ENCODE data around the gene ARHGAP25. TPM values are rescaled to one million over a fixed set of nuclear protein-coding genes. Genes with fewer than 3 reads are reported as not detected.

The ARHGAP25 gene
- total RNA-seq, 2 experiments from 2014 or later, result 18.6 to 43.8 TPM

- Histone ChIP-seq H3K9me3 (ENCODE audit: low read length) (no peaks in the 10 kb centered on the region), H4K20me1 (ENCODE audit: insufficient read depth, low read length) (no peaks in the 10 kb centered on the region), H3K4me1 (ENCODE audit: insufficient read depth, low read length, poor library complexity, severe bottlenecking) (no peaks in the 10 kb centered on the region), H3K9me2 (ENCODE audit: insufficient read depth, low read length) (no peaks in the 10 kb centered on the region), H3K79me2 (ENCODE audit: insufficient read depth, low read depth, low read length) (no peaks in the 10 kb centered on the region), H3K27ac (ENCODE audit: low read depth, low read length, poor library complexity, severe bottlenecking) (no peak overlapping the region), H3K4me3 (ENCODE audit: low read depth, low read length, poor library complexity, severe bottlenecking) (no peak overlapping the region), H2AFZ (ENCODE audit: low read length) (no peak overlapping the region), H3K36me3 (ENCODE audit: insufficient read depth, low read length) (peaks cover 81% of the 10 kb centered on the region), H3K4me2 (ENCODE audit: low read length) (no peak overlapping the region)
- BruUV-seq (replicated peaks), result no TSS peak
- ChIA-PET CTCF (ENCODE audit: unreplicated experiment) (no interaction called here), POLR2A (no interaction called here)
- TF ChIP-seq CTCF (conservative IDR thresholded peaks at IDR 0.05; ENCODE audit: low read length), result no peak
- TF ChIP-seq EZH2phosphoT487 (IDR thresholded peaks at IDR 0.05; ENCODE audit: borderline replicate concordance, low read depth, low read length), result no peak
- DNase-seq (ENCODE audit: low spot score), result no peak
- intact Hi-C loops (cut with micrococcal nuclease; ENCODE audit: unreplicated experiment), result no loop called here
Observed at GRCh38 chr2:68813596-68813995, 79.0 kb downstream of the ARHGAP25 start.

GRCh38 chr2:68817306-68817705, 82.7 kb downstream of the ARHGAP25 start:
- no peak for TF ChIP-seq CTCF (conservative IDR thresholded peaks at IDR 0.05; ENCODE audit: low read length)
- TF ChIP-seq EZH2phosphoT487 (IDR thresholded peaks at IDR 0.05; ENCODE audit: borderline replicate concordance, low read depth, low read length), result no peak
- H3K79me2 ChIP-seq (ENCODE audit: insufficient read depth, low read depth, low read length), result no peaks in the 10 kb centered on the region
- CTCF ChIA-PET (ENCODE audit: unreplicated experiment), result no interaction called here
- intact Hi-C loops (cut with micrococcal nuclease; ENCODE audit: unreplicated experiment), result no loop called here
- peaks cover 76% of the 10 kb centered on the region for H3K36me3 ChIP-seq (ENCODE audit: insufficient read depth, low read length)
- no TSS peak for BruUV-seq (replicated peaks)
- no peak overlapping the region for H2AFZ ChIP-seq (ENCODE audit: low read length)
- no peak overlapping the region for H3K27ac ChIP-seq (ENCODE audit: low read depth, low read length, poor library complexity, severe bottlenecking)
- H3K9me3 ChIP-seq (ENCODE audit: low read length), result no peaks in the 10 kb centered on the region
- H3K4me2 ChIP-seq (ENCODE audit: low read length), result no peak overlapping the region
- DNase-seq (ENCODE audit: low spot score), result no peak
- H3K4me1 ChIP-seq (ENCODE audit: insufficient read depth, low read length, poor library complexity, severe bottlenecking), result no peaks in the 10 kb centered on the region
- H3K9me2 ChIP-seq (ENCODE audit: insufficient read depth, low read length), result no peaks in the 10 kb centered on the region
- H3K4me3 ChIP-seq (ENCODE audit: low read depth, low read length, poor library complexity, severe bottlenecking), result no peak overlapping the region
- POLR2A ChIA-PET, result no interaction called here
- no peaks in the 10 kb centered on the region for H4K20me1 ChIP-seq (ENCODE audit: insufficient read depth, low read length)

- no peak for TF ChIP-seq EZH2phosphoT487 (IDR thresholded peaks at IDR 0.05; ENCODE audit: borderline replicate concordance, low read depth, low read length)
- TF ChIP-seq CTCF (conservative IDR thresholded peaks at IDR 0.05; ENCODE audit: low read length), result no peak
- H3K9me3 ChIP-seq (ENCODE audit: low read length), result no peaks in the 10 kb centered on the region
- H3K4me2 ChIP-seq (ENCODE audit: low read length), result no peak overlapping the region
- H4K20me1 ChIP-seq (ENCODE audit: insufficient read depth, low read length), result no peaks in the 10 kb centered on the region
- no peak overlapping the region for H3K27ac ChIP-seq (ENCODE audit: low read depth, low read length, poor library complexity, severe bottlenecking)
- H3K79me2 ChIP-seq (ENCODE audit: insufficient read depth, low read depth, low read length), result no peaks in the 10 kb centered on the region
- DNase-seq (ENCODE audit: low spot score), result no peak
- no peak overlapping the region for H3K4me3 ChIP-seq (ENCODE audit: low read depth, low read length, poor library complexity, severe bottlenecking)
- peaks cover 74% of the 10 kb centered on the region for H3K36me3 ChIP-seq (ENCODE audit: insufficient read depth, low read length)
- ChIA-PET CTCF (ENCODE audit: unreplicated experiment) (no interaction called here), POLR2A (no interaction called here)
- H2AFZ ChIP-seq (ENCODE audit: low read length), result no peak overlapping the region
- no TSS peak for BruUV-seq (replicated peaks)
- H3K4me1 ChIP-seq (ENCODE audit: insufficient read depth, low read length, poor library complexity, severe bottlenecking), result no peaks in the 10 kb centered on the region
- intact Hi-C loops (cut with micrococcal nuclease; ENCODE audit: unreplicated experiment), result no loop called here
- H3K9me2 ChIP-seq (ENCODE audit: insufficient read depth, low read length), result no peaks in the 10 kb centered on the region
Observed at GRCh38 chr2:68819556-68819955, 84.9 kb downstream of the ARHGAP25 start.
